OCI-M1 (cell line): ENCODE data around the gene COL4A2.

ENCODE experiments used
- DNase-seq: peaks from one replicate; lab custom pipeline; 2025; lab: John Stamatoyannopoulos, UW

The COL4A2 gene

GRCh38 chr13:110322126-110322827 lies 15.2 kb downstream of the COL4A2 start:
- no peak for DNase-seq

DNA sequence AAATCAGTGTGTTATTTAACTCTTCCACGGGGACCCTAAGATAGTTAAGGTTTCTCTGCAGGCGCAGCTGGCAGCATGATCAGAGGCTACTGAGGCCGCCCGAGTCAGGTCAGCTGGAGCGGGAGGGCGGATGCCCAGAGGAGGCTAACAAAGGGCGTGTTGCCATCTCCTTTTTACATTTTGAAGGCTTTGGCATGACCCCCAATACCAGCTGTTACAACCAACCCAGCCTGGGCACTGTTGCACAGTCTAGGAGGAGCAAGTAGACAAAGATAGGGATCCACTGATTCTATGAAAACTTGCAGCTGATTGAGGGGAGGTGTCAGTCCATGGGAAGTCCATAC lies 15.7 kb downstream of the COL4A2 start:
- no peak for DNase-seq

DNA sequence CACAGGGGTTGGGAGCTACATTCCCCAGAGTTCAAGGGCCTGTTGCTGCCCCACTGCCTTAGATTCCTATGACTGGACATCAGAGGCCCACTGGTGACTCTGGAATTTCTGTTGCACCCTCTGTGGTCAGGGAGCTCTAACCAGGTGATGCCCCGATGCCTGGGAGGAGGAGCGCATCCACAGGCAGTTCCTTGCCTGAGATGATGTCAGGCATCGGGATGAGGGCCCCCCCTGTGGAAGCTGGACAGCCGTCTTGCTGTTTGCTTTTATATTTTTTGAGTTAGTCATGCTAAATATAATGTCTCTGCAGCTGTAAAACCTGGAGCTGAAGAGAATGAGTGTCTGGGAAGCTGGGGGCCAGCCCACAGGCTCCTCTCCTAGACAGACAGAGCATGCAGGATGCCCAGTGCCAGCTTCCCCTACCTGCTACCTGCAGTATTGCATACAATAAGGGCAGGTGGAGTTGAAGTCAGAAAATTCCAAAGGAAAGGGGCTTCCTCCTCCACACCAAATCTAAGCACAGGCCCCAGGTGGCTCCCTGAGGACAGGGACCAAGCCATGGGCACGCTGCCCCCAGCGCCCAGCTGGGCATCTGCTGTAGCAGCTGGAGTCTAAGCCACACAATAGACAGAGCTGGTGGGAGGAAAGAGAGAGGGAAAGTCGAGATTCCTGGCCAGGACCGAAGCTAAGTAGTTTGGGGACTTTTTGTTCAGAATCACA lies 16.2 kb downstream of the COL4A2 start:
- DNase-seq: no peak

GRCh38 chr13:110324026-110324749 lies 17.1 kb downstream of the COL4A2 start:
- no peak for DNase-seq

- DNase-seq: no peak
Measured at GRCh38 chr13:110326263-110326904, 19.3 kb downstream of the COL4A2 start.

GRCh38 chr13:110327051-110327721 lies 20.1 kb downstream of the COL4A2 start:
- no peak for DNase-seq

DNA sequence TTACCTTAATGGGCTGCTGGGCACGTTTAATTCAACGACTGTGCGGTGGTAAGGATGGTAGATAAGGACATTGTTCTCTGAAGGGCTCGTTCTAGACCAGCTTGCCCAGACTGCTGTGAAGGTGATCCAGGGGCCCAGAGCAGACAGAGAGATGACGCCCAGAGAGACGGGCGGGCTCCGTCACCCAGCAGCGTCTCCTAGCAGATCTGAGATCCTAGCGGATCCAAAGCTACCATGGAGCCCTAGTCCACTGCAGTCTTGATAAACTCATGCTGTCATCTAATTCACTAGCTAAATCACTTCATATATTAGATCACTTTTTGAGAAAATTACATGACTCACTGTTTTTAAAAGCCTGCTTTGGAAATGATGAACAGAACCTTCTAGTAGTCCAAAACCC lies 21.5 kb downstream of the COL4A2 start:
- no peak for DNase-seq

- DNase-seq: no peak
Measured at GRCh38 chr13:110329258-110329657, 22.2 kb downstream of the COL4A2 start.

DNA sequence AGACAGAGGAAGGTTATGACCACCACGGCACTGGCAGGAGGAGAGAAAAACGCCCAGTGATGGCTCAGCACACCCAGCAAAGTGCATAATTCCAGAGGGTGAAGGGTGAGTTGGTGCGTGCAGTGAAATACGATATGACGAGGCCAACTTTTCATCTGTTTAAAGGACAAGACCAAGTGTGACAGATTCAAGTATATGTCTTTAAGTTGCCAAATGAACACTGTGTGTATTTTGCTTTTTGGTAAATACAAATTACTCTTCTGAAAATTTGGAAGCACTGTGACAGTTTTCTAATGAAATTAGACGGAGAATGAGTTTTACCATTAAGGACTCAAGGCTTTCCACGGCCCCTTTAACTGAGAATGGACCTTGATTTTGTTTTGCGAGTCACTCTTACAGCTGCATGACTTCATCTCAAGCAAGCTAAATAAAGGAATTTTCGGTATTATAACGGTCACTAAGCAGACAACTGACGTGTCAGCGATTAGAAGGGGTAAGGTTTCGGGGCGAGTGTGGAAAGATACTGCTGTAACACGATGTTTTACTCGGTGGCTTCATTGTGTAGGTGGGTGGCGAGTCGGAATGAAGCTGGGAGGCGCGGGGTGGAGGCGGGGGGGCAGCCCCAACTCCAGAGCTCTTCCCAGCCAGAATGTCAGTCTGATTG lies 22.8 kb downstream of the COL4A2 start:
- DNase-seq: no peak

DNA sequence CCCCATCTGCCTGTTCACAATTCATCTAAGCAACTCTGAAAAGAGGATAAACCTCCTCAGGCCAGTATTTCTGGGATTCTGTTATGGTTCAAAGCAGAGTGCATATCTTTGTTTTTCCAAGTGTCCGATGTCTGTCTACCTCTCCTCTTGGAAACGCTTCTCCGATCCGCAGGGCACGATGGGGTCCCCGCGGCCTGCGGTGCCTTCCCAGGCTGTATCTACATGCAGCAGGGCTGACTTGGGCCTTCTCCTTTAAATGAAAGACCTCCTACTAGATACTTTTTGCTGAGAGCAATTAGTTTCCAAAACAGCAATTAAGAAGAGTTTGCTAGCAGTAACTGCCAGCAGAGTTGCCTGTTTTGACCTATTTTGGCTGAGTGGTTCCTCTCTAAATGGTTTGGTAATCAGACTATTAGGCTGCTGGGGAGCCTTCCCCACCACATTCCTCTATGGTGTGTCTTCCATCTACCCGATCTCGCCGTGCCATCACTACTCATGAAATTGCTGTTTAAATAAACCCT lies 23.5 kb downstream of the COL4A2 start:
- DNase-seq: no peak

GRCh38 chr13:110331362-110331761 lies 24.3 kb downstream of the COL4A2 start:
- no peak for DNase-seq

- DNase-seq: no peak
Measured at GRCh38 chr13:110332750-110333149, 25.7 kb downstream of the COL4A2 start.

- DNase-seq: no peak
Measured at GRCh38 chr13:110333837-110334236, 26.8 kb downstream of the COL4A2 start.

DNA sequence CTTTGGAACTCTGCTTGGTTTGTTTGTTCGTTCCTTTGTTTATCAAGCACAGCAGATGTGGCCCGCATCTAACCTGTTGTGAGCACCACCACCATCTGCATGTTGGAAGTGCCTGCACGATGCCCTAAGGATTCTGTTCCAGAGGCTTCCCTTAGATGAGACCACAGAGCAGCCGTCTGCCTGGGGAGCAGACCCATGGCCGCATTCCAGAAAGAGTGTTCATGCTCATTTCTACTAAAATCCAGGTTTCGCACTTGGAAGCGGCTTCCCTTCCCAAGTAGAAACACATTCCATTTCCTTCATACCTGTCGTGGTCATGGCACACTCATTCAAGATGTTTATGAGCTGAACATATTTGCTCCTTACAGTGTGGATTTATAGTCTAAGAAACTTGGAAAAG lies 27.2 kb downstream of the COL4A2 start:
- no peak for DNase-seq

DNA sequence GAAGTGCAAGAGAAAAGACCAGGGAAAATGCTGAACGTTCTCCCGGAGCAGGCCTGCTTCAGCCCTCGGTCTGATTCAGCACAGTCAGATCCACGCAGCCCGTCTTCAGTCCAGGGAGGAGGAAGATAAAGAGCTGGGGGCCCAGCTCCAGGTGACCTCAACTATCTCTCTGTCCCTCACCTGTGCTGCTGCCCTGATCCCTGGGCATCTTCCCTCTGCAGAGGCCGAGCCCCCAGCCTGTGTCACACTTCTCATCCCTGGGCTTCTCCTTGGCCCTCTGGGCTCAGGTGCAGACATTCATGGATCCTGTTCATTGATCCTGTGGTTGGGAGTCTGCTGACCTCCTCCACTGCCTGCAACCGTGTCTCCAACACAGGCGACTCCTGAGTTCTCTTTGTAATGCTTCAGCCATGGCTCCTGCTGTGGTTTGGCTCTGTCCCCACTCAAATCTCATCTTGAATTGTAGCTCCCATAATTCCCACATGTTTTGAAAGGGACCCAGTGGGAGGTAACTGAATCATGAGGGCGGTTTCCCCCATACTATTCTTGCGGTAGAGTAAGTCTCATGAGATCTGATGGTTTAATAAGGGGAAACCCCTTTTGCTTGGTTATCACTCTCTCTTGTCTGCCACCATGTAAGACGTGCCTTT lies 27.9 kb downstream of the COL4A2 start:
- no peak for DNase-seq

GRCh38 chr13:110336108-110336507 lies 29.0 kb downstream of the COL4A2 start:
- no peak for DNase-seq

GRCh38 chr13:110336681-110337080 lies 29.6 kb downstream of the COL4A2 start:
- DNase-seq: no peak

- DNase-seq: no peak
Measured at GRCh38 chr13:110337247-110337646, 30.2 kb downstream of the COL4A2 start.

DNA sequence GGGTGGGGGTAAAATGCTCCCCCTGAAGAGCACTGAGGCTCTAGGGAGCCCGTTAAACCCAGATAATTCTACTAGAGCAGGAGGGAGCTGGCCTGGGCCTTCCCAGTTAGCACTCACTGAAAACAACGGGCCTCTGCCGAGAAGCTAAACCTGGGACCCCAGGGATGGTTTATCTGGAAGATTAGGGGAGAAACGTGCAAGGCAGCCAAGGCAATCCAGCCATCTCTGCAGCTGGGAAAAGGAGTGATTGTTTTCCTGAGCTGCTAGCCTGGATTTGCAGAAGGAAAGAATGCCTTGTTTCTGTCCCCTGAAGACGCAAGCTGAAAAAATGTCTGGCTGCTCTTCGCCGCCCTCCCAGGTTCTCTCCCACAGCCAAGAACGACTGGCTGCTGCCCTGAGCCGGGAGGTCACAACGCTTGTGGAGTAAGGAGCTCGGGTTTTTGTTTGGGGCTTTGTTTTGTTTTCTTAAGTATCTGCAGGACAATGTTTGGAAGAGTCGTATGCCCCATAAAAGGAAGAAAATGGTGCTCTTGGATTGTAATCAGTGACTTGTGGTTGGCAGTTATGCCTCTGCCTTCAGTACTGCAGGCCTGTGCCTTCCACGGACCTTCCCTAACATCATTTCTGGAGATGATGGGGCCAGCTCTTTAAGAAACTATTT lies 31.5 kb downstream of the COL4A2 start:
- no peak for DNase-seq

DNA sequence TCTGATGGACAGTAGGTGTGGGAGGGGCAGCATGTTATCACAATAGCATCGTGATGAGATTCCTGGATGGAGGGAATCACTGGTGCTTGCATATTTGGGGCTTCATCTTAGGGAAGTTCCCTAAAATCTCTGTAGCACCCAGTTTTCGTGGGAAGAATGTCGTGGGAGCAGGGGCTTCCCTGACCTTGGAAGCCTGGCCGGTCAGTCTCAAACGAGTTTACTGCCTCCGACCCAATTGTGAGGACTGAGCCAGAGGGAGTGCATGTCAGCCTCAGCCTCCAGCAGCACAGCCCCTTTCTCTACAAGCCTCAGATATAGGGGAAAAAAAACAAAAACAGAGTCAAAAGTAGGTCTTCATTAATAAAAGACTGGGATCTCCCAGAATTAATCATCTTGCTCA lies 32.2 kb downstream of the COL4A2 start:
- no peak for DNase-seq
